Measurements from ENCODE around the gene ERC1. TPM values are rescaled to one million over a fixed set of nuclear protein-coding genes. Genes with fewer than 3 reads are reported as not detected.
"Not testable (repeated sequence)": the region's sequence is repeated elsewhere in the genome, so short reads cannot be mapped to it uniquely, and the experiment has no call there.

Gene ERC1
- total RNA-seq, 4 donors from 2014 or later = 58.0 to 83.2 (median 73.5) TPM

- WGBS, 2 donors = 85 to 94% methylated on average over 1 of the region's 1 CpG
- no peak for DNase-seq (ENCODE audit: low spot score in 2 of 2)
- Histone ChIP-seq H3K27me3 (no peaks in the 10 kb centered on the region), H3K27ac (no peak overlapping the region), H3K4me1 (peaks cover 0 to 27% (median under 1%) of the 10 kb centered on the region in 4 donors), H3K36me3 (peaks cover 0 to 8% (median 0%) of the 10 kb centered on the region in 3 donors), H3K9me3 (no peaks in the 10 kb centered on the region), H3K4me3 (no peak overlapping the region)
- TF ChIP-seq POLR2A (IDR thresholded peaks at IDR 0.05) = no peak
- no peak for TF ChIP-seq CTCF (IDR thresholded peaks at IDR 0.05)
- no peak for TF ChIP-seq EP300 (IDR thresholded peaks at IDR 0.05)
These were observed 6.5 kb downstream of the ERC1 start for GRCh38 chr12:997505-997904.

DNA sequence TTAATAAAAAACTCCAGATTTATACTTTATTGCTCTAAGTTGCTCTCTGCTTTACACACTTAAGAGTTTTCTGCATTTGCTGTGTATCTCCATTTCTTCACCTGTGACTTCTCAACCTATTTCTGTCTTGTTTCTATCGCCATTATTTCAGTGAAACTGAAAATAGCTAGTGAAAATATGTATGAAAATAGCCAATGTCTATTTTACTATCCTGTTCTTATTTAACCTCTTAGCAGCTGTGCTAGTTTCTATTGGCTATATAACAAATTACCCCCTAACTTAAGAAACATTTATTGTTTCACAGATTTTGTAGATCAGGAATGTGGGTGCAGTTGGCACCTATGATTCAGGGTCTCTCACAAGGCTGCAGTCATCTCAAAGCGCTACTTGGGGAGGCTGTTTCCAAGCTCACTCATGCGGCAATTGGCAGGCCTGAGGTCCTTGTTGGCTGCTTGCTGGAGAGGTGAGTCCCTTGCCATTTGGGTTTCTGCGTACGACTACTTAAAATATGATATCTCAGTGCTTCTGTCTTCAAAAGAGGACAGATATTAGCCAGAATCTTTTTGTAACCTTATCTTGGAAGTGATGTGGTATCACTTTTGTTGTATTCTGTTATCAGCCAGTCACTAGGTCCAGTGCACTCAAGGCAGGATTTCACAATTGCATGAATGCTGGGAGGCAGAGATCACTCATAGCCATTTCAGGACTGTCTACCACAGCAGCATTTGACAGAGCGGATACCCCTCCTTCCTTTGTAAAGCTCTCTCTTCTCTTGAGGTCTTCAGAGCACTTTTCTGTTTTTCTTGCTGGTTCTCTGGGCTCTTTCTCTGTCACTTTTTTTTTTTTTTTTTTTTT lies 7.2 kb downstream of the ERC1 start:
- DNase-seq (ENCODE audit: low spot score in 2 of 2) = no peak
- H3K9me3 ChIP-seq = no peaks in the 10 kb centered on the region
- TF ChIP-seq CTCF (IDR thresholded peaks at IDR 0.05) (no peak), POLR2A (IDR thresholded peaks at IDR 0.05) (no peak), EP300 (IDR thresholded peaks at IDR 0.05) (no peak)
- 77 to 78% methylated on average over 6 of the region's 6 CpGs for WGBS, 2 donors
- H3K27ac ChIP-seq = no peak overlapping the region
- peaks cover 0 to 8% (median 0%) of the 10 kb centered on the region in 3 donors for H3K36me3 ChIP-seq
- no peaks in the 10 kb centered on the region for H3K27me3 ChIP-seq
- no peak overlapping the region for H3K4me3 ChIP-seq
- peaks cover 0 to 23% (median 0%) of the 10 kb centered on the region in 4 donors for H3K4me1 ChIP-seq

DNA sequence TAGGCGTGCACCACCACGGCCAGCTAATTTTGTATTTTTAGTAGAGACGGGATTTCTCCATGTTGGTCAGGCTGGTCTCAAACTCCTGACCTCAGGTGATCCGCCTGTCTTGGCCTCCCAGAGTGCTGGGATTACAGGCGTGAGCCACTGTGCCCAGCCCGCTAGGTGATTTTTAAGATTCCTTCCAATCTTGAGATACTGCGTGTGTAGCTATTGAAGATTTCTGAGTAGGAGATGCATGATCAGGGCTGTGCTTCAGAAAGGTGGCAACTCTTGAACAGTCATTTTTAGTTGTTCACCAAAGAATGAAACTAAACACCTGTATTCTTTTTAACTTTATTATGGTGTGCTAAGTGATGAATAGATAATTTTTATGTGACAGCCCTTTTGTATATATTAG lies 8.7 kb downstream of the ERC1 start:
- not testable (repeated sequence) for H3K4me3 ChIP-seq; H3K9me3 ChIP-seq; H3K36me3 ChIP-seq; H3K27ac ChIP-seq; DNase-seq (ENCODE audit: low spot score in 2 of 2); H3K27me3 ChIP-seq
- H3K4me1 ChIP-seq = peaks cover 0 to 29% (median 0%) of the 10 kb centered on the region in 4 donors
- 96 to 97% methylated on average over 7 of the region's 7 CpGs for WGBS, 2 donors

DNA sequence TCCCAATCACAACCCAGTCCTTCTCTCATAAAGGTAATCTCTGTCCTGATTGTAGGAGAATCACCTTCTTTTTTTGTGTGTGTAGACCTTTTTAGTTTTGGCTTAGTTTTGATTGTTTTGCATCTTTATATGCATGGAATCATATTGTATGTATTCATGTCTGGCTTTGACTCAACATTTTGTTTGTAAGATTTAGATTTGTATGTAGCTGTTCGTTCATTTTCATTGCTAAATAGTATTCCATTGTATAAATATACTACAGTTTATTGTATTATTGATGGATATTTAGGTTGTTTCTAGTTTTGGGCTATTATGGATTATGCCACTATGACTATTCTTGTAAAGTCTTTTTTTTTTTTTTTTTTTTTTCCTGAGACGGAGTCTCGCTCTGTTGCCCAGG lies 10.5 kb downstream of the ERC1 start:
- H3K27me3 ChIP-seq = no peaks in the 10 kb centered on the region
- peaks cover 0 to 8% (median 0%) of the 10 kb centered on the region in 3 donors for H3K36me3 ChIP-seq
- no peak for DNase-seq (ENCODE audit: low spot score in 2 of 2)
- peaks cover 0 to 24% (median 0%) of the 10 kb centered on the region in 4 donors for H3K4me1 ChIP-seq
- 96% methylated on average over 3 of the region's 3 CpGs for WGBS, 2 donors
- H3K27ac ChIP-seq = no peak overlapping the region
- H3K4me3 ChIP-seq = no peak overlapping the region
- no peaks in the 10 kb centered on the region for H3K9me3 ChIP-seq
- TF ChIP-seq CTCF (IDR thresholded peaks at IDR 0.05) (no peak), POLR2A (IDR thresholded peaks at IDR 0.05) (no peak), EP300 (IDR thresholded peaks at IDR 0.05) (no peak)

DNA sequence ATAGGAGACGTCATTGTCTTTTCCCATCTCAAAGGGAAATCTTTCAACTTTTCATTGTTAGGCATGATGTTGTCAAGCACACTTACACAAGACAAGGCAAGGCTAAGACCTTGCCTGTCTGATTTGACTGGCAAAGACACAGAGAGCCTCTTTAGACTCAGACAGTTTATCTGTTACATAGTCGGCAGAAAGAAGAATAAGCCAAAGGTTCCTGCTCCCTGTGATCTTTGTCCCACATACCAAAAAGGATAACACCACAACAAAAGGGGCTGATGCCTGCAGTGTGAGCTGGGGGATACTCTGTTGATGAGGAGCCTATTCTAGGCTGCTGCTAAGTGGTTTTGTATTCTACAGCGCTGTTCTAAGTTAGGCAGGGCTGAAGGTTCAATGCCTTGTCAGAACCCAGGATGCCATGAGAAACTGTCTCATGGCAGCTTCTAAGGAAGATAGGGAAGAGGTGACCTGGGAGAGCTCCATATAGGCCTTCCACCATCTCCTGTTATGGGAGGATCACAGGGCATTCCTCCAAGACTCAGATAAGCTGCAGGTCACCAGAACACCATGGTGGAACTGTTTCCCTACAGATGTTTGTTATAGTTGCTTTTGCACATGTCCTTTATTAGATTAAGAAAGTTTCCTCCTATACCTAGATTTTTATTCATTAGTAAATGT lies 12.7 kb downstream of the ERC1 start:
- no peak overlapping the region for H3K4me3 ChIP-seq
- TF ChIP-seq EP300 (IDR thresholded peaks at IDR 0.05) (no peak), POLR2A (IDR thresholded peaks at IDR 0.05) (no peak), CTCF (IDR thresholded peaks at IDR 0.05) (no peak)
- H3K27ac ChIP-seq = no peak overlapping the region
- H3K36me3 ChIP-seq = peaks cover 0 to 8% (median 0%) of the 10 kb centered on the region in 3 donors
- no peaks in the 10 kb centered on the region for H3K27me3 ChIP-seq
- H3K4me1 ChIP-seq = peaks cover 0 to 9% (median 0%) of the 10 kb centered on the region in 4 donors
- no peak for DNase-seq (ENCODE audit: low spot score in 2 of 2)
- 44 to 60% methylated on average over 3 of the region's 3 CpGs for WGBS, 2 donors
- no peaks in the 10 kb centered on the region for H3K9me3 ChIP-seq

Data from tibial nerve (tissue), 4 donors.